Ishikawa (cell line): ENCODE measurements around the gene IKZF4.
A peak's percentile ranks its signal among the peaks of the same experiment; 100 is the strongest.

Experiments
- CEBPB ChIP-seq: IDR thresholded peaks from 2 replicates; pipeline ENCODE4 v1.6.1; 2012
- CREB1 ChIP-seq: IDR thresholded peaks from 2 replicates; pipeline ENCODE4 v1.6.1; 2012; ENCODE audit warnings: low read depth
- EGR1 ChIP-seq: IDR thresholded peaks from 2 replicates; pipeline ENCODE4 v1.6.1; 2012
- EP300 ChIP-seq: IDR thresholded peaks from 2 replicates; pipeline ENCODE4 v1.6.1; 2012; ENCODE audit warnings: borderline replicate concordance
- FOXM1 ChIP-seq: IDR thresholded peaks from 2 replicates; pipeline ENCODE4 v1.6.1; 2012; ENCODE audit warnings: low read depth, borderline replicate concordance
- NFIC ChIP-seq: IDR thresholded peaks from 2 replicates; pipeline ENCODE4 v1.6.1; 2012
- RAD21 ChIP-seq: IDR thresholded peaks from 2 replicates; pipeline ENCODE4 v1.6.1; 2012; ENCODE audit warnings: low read depth
- TAF1 ChIP-seq: IDR thresholded peaks from 2 replicates; pipeline ENCODE4 v1.6.1; 2012; ENCODE audit warnings: low read depth, mild to moderate bottlenecking
- TCF12 ChIP-seq: IDR thresholded peaks from 2 replicates; pipeline ENCODE4 v1.6.1; 2012; ENCODE audit warnings: low read depth
- TEAD4 ChIP-seq: IDR thresholded peaks from 2 replicates; pipeline ENCODE4 v1.6.1; 2012
- USF1 ChIP-seq: IDR thresholded peaks from 2 replicates; pipeline ENCODE4 v1.6.1; 2012
- YY1 ChIP-seq: IDR thresholded peaks from 2 replicates; pipeline ENCODE4 v1.6.1; 2012; ENCODE audit warnings: low read depth
- ZBTB7A ChIP-seq: IDR thresholded peaks from 2 replicates; pipeline ENCODE4 v1.6.1; 2012; ENCODE audit warnings: low read depth
- TF ChIP-seq, protein P1 (sequence below): IDR thresholded peaks from 2 replicates; pipeline ENCODE4 v1.6.1; 2012
- TF ChIP-seq, protein P2 (sequence below): IDR thresholded peaks from 2 replicates; pipeline ENCODE4 v1.6.1; 2012; ENCODE audit warnings: low read depth, mild to moderate bottlenecking

IKZF4 gene

GRCh38 chr12:56040963-56041551 lies 20.2 kb downstream of the IKZF4 start:
- TF ChIP-seq NFIC (no peak), YY1 (no peak), RAD21 (no peak), CEBPB (no peak), EP300 (no peak), TEAD4 (no peak), FOXM1 (no peak), USF1 (no peak), CREB1 (no peak), TCF12 (no peak), TAF1 (no peak), ZBTB7A (no peak), EGR1 (no peak)
- TF ChIP-seq, protein P1, sequence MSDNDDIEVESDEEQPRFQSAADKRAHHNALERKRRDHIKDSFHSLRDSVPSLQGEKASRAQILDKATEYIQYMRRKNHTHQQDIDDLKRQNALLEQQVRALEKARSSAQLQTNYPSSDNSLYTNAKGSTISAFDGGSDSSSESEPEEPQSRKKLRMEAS, result no peak
- TF ChIP-seq, protein P2, sequence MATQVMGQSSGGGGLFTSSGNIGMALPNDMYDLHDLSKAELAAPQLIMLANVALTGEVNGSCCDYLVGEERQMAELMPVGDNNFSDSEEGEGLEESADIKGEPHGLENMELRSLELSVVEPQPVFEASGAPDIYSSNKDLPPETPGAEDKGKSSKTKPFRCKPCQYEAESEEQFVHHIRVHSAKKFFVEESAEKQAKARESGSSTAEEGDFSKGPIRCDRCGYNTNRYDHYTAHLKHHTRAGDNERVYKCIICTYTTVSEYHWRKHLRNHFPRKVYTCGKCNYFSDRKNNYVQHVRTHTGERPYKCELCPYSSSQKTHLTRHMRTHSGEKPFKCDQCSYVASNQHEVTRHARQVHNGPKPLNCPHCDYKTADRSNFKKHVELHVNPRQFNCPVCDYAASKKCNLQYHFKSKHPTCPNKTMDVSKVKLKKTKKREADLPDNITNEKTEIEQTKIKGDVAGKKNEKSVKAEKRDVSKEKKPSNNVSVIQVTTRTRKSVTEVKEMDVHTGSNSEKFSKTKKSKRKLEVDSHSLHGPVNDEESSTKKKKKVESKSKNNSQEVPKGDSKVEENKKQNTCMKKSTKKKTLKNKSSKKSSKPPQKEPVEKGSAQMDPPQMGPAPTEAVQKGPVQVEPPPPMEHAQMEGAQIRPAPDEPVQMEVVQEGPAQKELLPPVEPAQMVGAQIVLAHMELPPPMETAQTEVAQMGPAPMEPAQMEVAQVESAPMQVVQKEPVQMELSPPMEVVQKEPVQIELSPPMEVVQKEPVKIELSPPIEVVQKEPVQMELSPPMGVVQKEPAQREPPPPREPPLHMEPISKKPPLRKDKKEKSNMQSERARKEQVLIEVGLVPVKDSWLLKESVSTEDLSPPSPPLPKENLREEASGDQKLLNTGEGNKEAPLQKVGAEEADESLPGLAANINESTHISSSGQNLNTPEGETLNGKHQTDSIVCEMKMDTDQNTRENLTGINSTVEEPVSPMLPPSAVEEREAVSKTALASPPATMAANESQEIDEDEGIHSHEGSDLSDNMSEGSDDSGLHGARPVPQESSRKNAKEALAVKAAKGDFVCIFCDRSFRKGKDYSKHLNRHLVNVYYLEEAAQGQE, result no peak

DNA sequence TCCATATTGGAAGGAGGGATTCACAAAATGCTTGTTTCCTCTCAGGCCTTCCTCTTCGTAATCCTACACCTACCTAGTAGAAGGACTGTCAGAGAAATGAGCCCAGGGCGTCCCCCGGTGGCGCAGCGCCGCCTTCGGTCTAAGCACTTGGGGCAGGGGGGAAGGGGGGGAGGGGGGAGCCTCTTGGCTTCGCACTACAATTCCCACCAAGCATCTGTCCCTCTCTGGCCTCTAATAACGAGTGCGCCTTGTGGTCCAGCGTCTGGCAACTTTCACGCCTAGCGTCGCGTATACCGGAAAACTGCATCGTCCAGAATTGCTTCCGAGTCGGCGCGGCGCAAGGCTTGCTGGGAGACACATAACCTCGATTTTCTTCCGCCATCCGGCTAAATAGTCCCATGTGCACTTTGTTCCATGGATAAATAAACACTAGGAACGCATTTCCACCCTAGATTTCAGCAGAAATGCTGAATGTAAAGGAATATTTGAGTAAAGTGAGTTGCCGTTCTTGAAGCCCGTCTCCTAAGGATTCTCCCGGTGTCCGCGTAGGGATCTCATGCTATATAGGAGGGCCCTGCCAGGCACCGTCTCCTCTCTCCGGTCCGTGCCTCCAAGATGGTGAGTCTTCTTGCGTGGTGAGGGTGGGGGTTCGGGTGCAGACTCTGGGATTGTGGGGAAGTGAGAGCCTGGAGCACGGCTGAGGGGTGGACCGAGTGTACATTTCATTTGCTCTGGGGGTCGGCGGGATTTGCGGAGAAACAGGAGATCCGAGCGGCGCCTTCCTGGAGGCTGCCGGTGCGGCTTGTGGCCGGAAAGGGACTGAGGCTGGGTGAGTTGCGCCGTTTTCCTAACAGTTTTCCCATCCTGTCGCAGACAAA lies 20.9 kb downstream of the IKZF4 start, which contains the start of gene RPS26:
Gene RPS26 (plus strand): TSS at position 367 of the 878 bp plus-strand sequence. CDS start 249 bp downstream, at position 616.
- TF ChIP-seq RAD21 (peak; percentile 85), CREB1 (peak; percentile 78), EP300 (peak; percentile 64; the same call in 1 of the 2 replicates), ZBTB7A (no peak), TAF1 (peak; percentile 99), NFIC (peak; percentile 33; the same call in 1 of the 2 replicates), TEAD4 (peak; percentile 5), FOXM1 (peak; percentile 78; the same call in 1 of the 2 replicates), YY1 (peak; percentile 88), USF1 (peak; percentile 47; the same call in 1 of the 2 replicates), EGR1 (no peak; the same call in 1 of the 2 replicates), TCF12 (peak; percentile 89)
- TF ChIP-seq, protein P1, result peak; percentile 90
- TF ChIP-seq, protein P2, result no peak

- TF ChIP-seq EP300, result 0 out of 2 replicates have a peak, but pooled peaks have one; percentile 14
These were observed 21.6 kb downstream of the IKZF4 start for GRCh38 chr12:56042430-56042813.

- TF ChIP-seq YY1 (no peak), ZBTB7A (no peak), CEBPB (no peak)
These were observed 22.0 kb downstream of the IKZF4 start for GRCh38 chr12:56042843-56043242.

- TF ChIP-seq EGR1, result no peak
- no peak for TF ChIP-seq TCF12
- no peak for TF ChIP-seq NFIC
- TF ChIP-seq YY1, result no peak
- TF ChIP-seq, protein P1, result no peak
- no peak for TF ChIP-seq USF1
- no peak for TF ChIP-seq EP300
- TF ChIP-seq, protein P2, result no peak
- TF ChIP-seq TAF1, result no peak
- no peak for TF ChIP-seq FOXM1
- no peak for TF ChIP-seq RAD21
- no peak for TF ChIP-seq ZBTB7A
- no peak for TF ChIP-seq CREB1
- TF ChIP-seq CEBPB, result no peak; the same call in 1 of the 2 replicates
- no peak for TF ChIP-seq TEAD4
These were observed 25.4 kb downstream of the IKZF4 start for GRCh38 chr12:56046027-56046780.
